ENCODE results near the gene PARD3B. TPM values are rescaled to one million over a fixed set of nuclear protein-coding genes. Genes with fewer than 3 reads are reported as not detected.
A peak's percentile ranks its signal among the peaks of the same experiment; 100 is the strongest.

PARD3B gene
- total RNA-seq, 1 experiment from 2014 or later, result 2.0 TPM

DNA sequence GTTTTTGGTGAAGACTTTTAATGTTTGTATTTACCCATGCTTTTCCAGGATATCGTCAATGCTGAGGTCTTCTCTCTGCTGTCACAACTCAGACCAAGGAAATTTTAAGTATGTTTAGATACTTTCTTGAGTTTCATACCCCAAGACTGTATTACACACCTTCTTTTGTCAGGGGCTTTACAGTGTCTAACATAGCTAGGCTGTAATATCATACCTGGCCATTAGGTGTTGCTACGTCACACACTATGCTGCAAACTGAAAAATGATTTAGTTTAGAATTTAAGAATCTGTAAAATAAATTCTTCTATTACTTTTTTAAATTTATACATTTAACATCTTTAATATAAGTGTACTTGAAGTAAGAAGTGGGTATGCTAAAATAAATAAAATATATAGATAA is 778.7 kb downstream of the PARD3B start:
- ChIA-PET CTCF (interaction anchor here (1.6 kb wide), 1 partner anchor 352 kb away, joined by 6 read pairs; no protein-coding TSS in a partner anchor), POLR2A (no interaction called here), RAD21 (ENCODE audit: low non-redundant PET in 1 of 2, low total read pairs in 2 of 2, uncharacterized antibody in 2 of 2, unreplicated experiment in 2 of 2) (no interaction called here)
- no TSS peak for BruUV-seq (replicated peaks)
- Histone ChIP-seq H3K4me3 (replicated peaks in 1 of 2; ENCODE audit: low read depth in 1 of 2, low read length in 2 of 2) (no peak overlapping the region), H3K27ac (ENCODE audit: low read depth, low read length) (no peak overlapping the region), H3K9me3 (ENCODE audit: control insufficient read depth in 1 of 2, insufficient read depth in 1 of 2, low read depth in 1 of 2, low read length in 2 of 2) (peaks cover 3 to 5% of the 10 kb centered on the region in 2 experiments; a peak in 2 of 4 replicates), H3K4me2 (ENCODE audit: low read length) (no peak overlapping the region), H2AFZ (ENCODE audit: low read depth, low read length, poor library complexity, severe bottlenecking) (no peak overlapping the region), H3K9me2 (ENCODE audit: insufficient read depth) (no peaks in the 10 kb centered on the region), H3K27me3 (ENCODE audit: insufficient read depth, low read length) (no peaks in the 10 kb centered on the region), H3K79me2 (ENCODE audit: insufficient read depth, low read length) (no peaks in the 10 kb centered on the region), H3K9ac (ENCODE audit: low read length) (no peak overlapping the region), H3K36me3 (ENCODE audit: control insufficient read depth in 1 of 2, insufficient read depth in 2 of 2, low read length in 2 of 2) (no peaks in the 10 kb centered on the region), H4K20me1 (ENCODE audit: insufficient read depth) (no peaks in the 10 kb centered on the region), H3K4me1 (ENCODE audit: control insufficient read depth in 1 of 2, insufficient read depth in 2 of 2, low read length in 2 of 2) (no peaks in the 10 kb centered on the region)
- TF ChIP-seq JUND (IDR thresholded peaks at IDR 0.05) (no peak), RAD21 (IDR thresholded peaks at IDR 0.05; ENCODE audit: low read depth) (peak; percentile 42), CTCF (IDR thresholded peaks at IDR 0.05 in 2 of 3, conservative IDR thresholded peaks at IDR 0.05 in 1 of 3; ENCODE audit: borderline replicate concordance in 1 of 3, insufficient read depth in 1 of 3, low read depth in 2 of 3, low read length in 2 of 3) (peak; percentile 15 to 49 (median 39); a peak in 5 of 6 replicates), SIN3A (IDR thresholded peaks at IDR 0.05; ENCODE audit: low read depth) (no peak)
- no peak for DNase-seq (ENCODE audit: low read depth, low spot score)
- peak; percentile 58; the same call in 1 of the 2 replicates for ATAC-seq
- intact Hi-C loops (cut with micrococcal nuclease), result loop anchor here (2.0 kb wide), 1 partner anchor 351 kb away; no protein-coding TSS in a partner anchor

DNA sequence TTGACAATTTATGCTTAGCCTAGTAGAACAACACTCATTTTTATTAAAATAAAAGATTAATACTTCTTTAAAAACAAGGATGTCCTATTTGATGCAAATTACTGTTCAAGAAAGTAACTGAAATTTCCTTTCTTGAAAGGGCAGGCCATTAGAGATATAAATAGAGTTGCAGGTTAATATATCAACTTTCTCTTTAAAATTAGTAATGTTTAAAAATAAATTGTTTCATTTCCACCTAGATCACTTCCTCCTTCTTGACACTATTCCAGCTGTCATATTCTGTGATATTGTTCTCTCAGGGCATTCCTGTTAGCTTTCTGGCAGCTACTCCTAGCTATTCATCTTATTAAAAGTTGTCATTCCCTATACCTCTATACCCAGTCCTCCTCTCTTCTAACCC is 779.1 kb downstream of the PARD3B start:
- Histone ChIP-seq H2AFZ (ENCODE audit: low read depth, low read length, poor library complexity, severe bottlenecking) (no peak overlapping the region), H3K9me2 (ENCODE audit: insufficient read depth) (no peaks in the 10 kb centered on the region), H3K27me3 (ENCODE audit: insufficient read depth, low read length) (no peaks in the 10 kb centered on the region), H3K9me3 (ENCODE audit: control insufficient read depth in 1 of 2, insufficient read depth in 1 of 2, low read depth in 1 of 2, low read length in 2 of 2) (peaks cover 3 to 5% of the 10 kb centered on the region in 2 experiments; a peak in 2 of 4 replicates), H3K4me2 (ENCODE audit: low read length) (no peak overlapping the region), H3K36me3 (ENCODE audit: control insufficient read depth in 1 of 2, insufficient read depth in 2 of 2, low read length in 2 of 2) (no peaks in the 10 kb centered on the region), H3K27ac (ENCODE audit: low read depth, low read length) (no peak overlapping the region), H3K4me3 (replicated peaks in 1 of 2; ENCODE audit: low read depth in 1 of 2, low read length in 2 of 2) (no peak overlapping the region), H4K20me1 (ENCODE audit: insufficient read depth) (no peaks in the 10 kb centered on the region), H3K79me2 (ENCODE audit: insufficient read depth, low read length) (no peaks in the 10 kb centered on the region), H3K4me1 (ENCODE audit: control insufficient read depth in 1 of 2, insufficient read depth in 2 of 2, low read length in 2 of 2) (no peaks in the 10 kb centered on the region), H3K9ac (ENCODE audit: low read length) (no peak overlapping the region)
- POLR2A ChIA-PET, result no interaction called here
- intact Hi-C loops (cut with micrococcal nuclease), result loop anchor here (2.0 kb wide), 1 partner anchor 350 kb away; no protein-coding TSS in a partner anchor
- CTCF ChIA-PET, result interaction anchor here (1.6 kb wide), 1 partner anchor 352 kb away, joined by 6 read pairs; no protein-coding TSS in a partner anchor
- DNase-seq (ENCODE audit: low read depth, low spot score), result no peak
- no peak for ATAC-seq
- TF ChIP-seq JUND (IDR thresholded peaks at IDR 0.05), result no peak
- no peak for TF ChIP-seq ELF1 (IDR thresholded peaks at IDR 0.05; ENCODE audit: borderline replicate concordance, low read depth)
- no peak for TF ChIP-seq EZH2phosphoT487 (IDR thresholded peaks at IDR 0.05; ENCODE audit: borderline replicate concordance)
- TF ChIP-seq CBX3 (IDR thresholded peaks at IDR 0.05; ENCODE audit: low read depth), result no peak
- TF ChIP-seq SP1 (IDR thresholded peaks at IDR 0.05; ENCODE audit: low read depth), result no peak
- TF ChIP-seq CTCF (IDR thresholded peaks at IDR 0.05 in 2 of 3, conservative IDR thresholded peaks at IDR 0.05 in 1 of 3; ENCODE audit: borderline replicate concordance in 1 of 3, insufficient read depth in 1 of 3, low read depth in 2 of 3, low read length in 2 of 3), result no peak
- TF ChIP-seq EGR1 (IDR thresholded peaks at IDR 0.05; ENCODE audit: low read depth), result no peak
- TF ChIP-seq FOSL1 (IDR thresholded peaks at IDR 0.05; ENCODE audit: low read depth), result no peak
- TF ChIP-seq TCF7L2 (IDR thresholded peaks at IDR 0.05; ENCODE audit: borderline replicate concordance, extremely low read depth, insufficient read depth, insufficient read length), result no peak
- TF ChIP-seq CEBPB (IDR thresholded peaks at IDR 0.05; ENCODE audit: low read depth), result no peak
- no peak for TF ChIP-seq ATF3 (IDR thresholded peaks at IDR 0.05)
- TF ChIP-seq POLR2A (IDR thresholded peaks at IDR 0.05; ENCODE audit: borderline replicate concordance, extremely low read depth, insufficient read depth, insufficient read length), result no peak
- RAD21 ChIA-PET (ENCODE audit: low non-redundant PET in 1 of 2, low total read pairs in 2 of 2, uncharacterized antibody in 2 of 2, unreplicated experiment in 2 of 2), result no interaction called here
- no TSS peak for BruUV-seq (replicated peaks)
